Thyroid gland (tissue), 4 donors: Measurements from ENCODE around the gene BCR. TPM values are rescaled to one million over a fixed set of nuclear protein-coding genes. Genes with fewer than 3 reads are reported as not detected.

Experiments used
- DNase-seq, 2 donors: peaks; one replicate each; pipeline ENCODE4 v3.0.0-alpha.2; 2019
- H3K27ac ChIP-seq, 3 donors: fragments of 200-600 bp; sonication (generic); 1 replicate in 2 of 3; 2 replicates in 1 of 3; pipeline ENCODE4 v1.5.1; 2016 to 2019; ENCODE audit warnings: mild to moderate bottlenecking in 1 of 3, moderate library complexity in 1 of 3
- H3K27me3 ChIP-seq: fragments of 200-600 bp; sonication (generic); one replicate; pipeline ENCODE4 v1.5.1; 2019
- H3K36me3 ChIP-seq, 2 donors: fragments of 200-600 bp; sonication (generic); one replicate each; pipeline ENCODE4 v1.5.1; 2016 to 2019
- H3K4me1 ChIP-seq, 2 donors: fragments of 200-600 bp; sonication (generic); one replicate each; pipeline ENCODE4 v1.5.1; 2017 to 2019
- H3K4me3 ChIP-seq, 3 donors: fragments of 200-600 bp; sonication (generic); replicated peaks in 1 of 3; 1 replicate in 2 of 3; 2 replicates in 1 of 3; pipeline ENCODE4 v1.5.1; 2016; ENCODE audit warnings: mild to moderate bottlenecking in 1 of 3
- H3K9me3 ChIP-seq: fragments of 200-600 bp; sonication (generic); one replicate; pipeline ENCODE4 v1.5.1; 2017
- POLR2A ChIP-seq, 2 donors: fragments of 450-650 bp; IDR thresholded peaks; one replicate each; pipeline ENCODE4 v1.6.1; 2017; ENCODE audit warnings: antibody characterized with exemption in 2 of 2, mild to moderate bottlenecking in 2 of 2, moderate library complexity in 1 of 2
- WGBS, 2 donors: methylation state at CpG; one replicate each; pipeline ENCODE4 v1.1.5; 2017; 5-methylcytosine and 5-hydroxymethylcytosine counted together
- intact Hi-C: fragments of 100-400 bp; cut with DNase I; formaldehyde crosslinking; loops from one replicate; pipeline ENCODE4 v1.15.1; 2023
- total RNA-seq, 4 donors: library from RNA; depleted of rRNA; stranded (reverse); fragments of >200 nt; gene quantifications; one replicate each; pipeline ENCODE4 v1.2.3, GENCODE V29; 2016
- TF ChIP-seq, protein P1 (sequence below), 6 experiments: fragments of 200-600 bp in 3 of 6; fragments of 450-650 bp in 3 of 6; sonication (generic) in 3 of 6; IDR thresholded peaks; one replicate each; pipeline ENCODE4 v1.5.1; 2016 to 2019; ENCODE audit warnings: antibody characterized with exemption in 6 of 6, mild to moderate bottlenecking in 2 of 6, inconsistent platforms in 1 of 6, moderate library complexity in 1 of 6

The BCR gene
- total RNA-seq, 4 donors from 2014 or later = 80.1 to 127 (median 87.7) TPM

DNA sequence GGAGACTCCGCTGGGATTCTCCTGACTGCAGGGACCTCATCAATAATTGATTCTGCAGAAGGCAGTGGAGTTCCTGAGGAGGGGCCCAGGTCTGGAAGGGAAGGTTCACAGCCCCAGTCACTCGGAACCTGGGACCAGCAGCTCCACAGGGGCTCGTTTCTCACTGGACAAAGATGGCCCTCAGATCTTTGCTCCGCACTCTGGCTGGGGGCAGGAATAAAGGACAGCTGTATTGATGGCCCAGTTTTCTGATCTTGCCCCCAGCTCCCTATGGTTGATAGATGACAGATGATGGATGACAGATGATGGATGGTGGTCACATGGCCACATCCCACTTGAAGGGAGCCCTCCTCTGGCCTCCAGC is 11.3 kb upstream of the BCR start:
- intact Hi-C loops = no loop called here
- 100% methylated on average over 1 to 2 of the region's 4 CpGs for WGBS, 2 donors
- no peak for DNase-seq
- no peak overlapping the region for H3K27ac ChIP-seq
- no peaks in the 10 kb centered on the region for H3K27me3 ChIP-seq
- no peaks in the 10 kb centered on the region for H3K9me3 ChIP-seq
- H3K4me1 ChIP-seq = peaks cover 0 to under 1% of the 10 kb centered on the region in 2 donors
- no peak overlapping the region for H3K4me3 ChIP-seq
- H3K36me3 ChIP-seq = no peaks in the 10 kb centered on the region
- TF ChIP-seq, protein P1, sequence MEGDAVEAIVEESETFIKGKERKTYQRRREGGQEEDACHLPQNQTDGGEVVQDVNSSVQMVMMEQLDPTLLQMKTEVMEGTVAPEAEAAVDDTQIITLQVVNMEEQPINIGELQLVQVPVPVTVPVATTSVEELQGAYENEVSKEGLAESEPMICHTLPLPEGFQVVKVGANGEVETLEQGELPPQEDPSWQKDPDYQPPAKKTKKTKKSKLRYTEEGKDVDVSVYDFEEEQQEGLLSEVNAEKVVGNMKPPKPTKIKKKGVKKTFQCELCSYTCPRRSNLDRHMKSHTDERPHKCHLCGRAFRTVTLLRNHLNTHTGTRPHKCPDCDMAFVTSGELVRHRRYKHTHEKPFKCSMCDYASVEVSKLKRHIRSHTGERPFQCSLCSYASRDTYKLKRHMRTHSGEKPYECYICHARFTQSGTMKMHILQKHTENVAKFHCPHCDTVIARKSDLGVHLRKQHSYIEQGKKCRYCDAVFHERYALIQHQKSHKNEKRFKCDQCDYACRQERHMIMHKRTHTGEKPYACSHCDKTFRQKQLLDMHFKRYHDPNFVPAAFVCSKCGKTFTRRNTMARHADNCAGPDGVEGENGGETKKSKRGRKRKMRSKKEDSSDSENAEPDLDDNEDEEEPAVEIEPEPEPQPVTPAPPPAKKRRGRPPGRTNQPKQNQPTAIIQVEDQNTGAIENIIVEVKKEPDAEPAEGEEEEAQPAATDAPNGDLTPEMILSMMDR (IDR thresholded peaks at IDR 0.05) = no peak
- no peak for TF ChIP-seq POLR2A (IDR thresholded peaks at IDR 0.05)

DNA sequence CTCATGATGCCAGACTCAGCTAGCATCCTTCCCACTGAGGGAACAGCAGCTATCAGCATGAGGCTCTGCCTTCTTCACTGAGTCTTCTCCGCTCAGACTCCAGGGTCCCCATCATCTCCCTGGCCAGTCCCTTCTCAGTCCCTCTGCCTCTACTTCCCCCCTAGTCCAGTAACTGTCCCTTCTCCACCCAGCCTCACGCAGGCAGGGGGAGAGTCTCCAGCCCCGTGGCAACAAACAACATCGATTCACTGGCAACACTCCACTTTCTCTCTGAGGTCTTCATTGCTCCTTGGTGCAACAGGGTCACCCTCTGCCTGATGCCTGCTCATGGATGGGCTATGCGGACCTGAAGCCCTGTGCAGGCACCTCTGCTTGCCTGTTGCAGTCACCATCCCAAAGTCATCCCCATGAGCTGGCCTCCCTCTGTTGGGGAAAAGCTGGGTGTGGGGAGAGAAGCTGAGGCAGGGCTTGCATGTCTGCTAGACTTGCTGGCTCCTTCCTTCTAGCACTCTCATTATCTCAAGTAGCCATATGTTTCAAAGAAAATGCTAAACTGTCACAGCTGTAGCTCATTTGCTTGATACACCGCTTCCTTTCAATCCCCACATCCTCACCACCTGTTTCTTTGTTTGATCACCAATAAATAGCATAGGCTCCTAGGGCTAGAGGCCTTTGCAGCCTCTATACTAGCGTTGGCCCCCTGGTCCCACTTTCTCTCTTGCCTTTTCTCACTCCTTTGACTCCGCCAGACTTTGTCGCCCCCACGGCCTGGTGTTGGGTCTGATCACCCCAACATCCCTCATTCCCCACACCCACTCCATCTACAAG is 4.3 kb upstream of the BCR start:
- H3K36me3 ChIP-seq = no peaks in the 10 kb centered on the region
- no peaks in the 10 kb centered on the region for H3K27me3 ChIP-seq
- no peak overlapping the region for H3K27ac ChIP-seq
- intact Hi-C loops = loop anchor here (2.0 kb wide), 1 partner anchor 209 kb away; no protein-coding TSS in a partner anchor
- DNase-seq = no peak
- WGBS, 2 donors = 96 to 99% methylated on average over 10 of the region's 10 CpGs
- no peak overlapping the region for H3K4me3 ChIP-seq
- H3K9me3 ChIP-seq = no peaks in the 10 kb centered on the region
- TF ChIP-seq, protein P1 (IDR thresholded peaks at IDR 0.05) = no peak
- no peak for TF ChIP-seq POLR2A (IDR thresholded peaks at IDR 0.05)
- peaks cover 11 to 24% of the 10 kb centered on the region in 2 donors for H3K4me1 ChIP-seq

DNA sequence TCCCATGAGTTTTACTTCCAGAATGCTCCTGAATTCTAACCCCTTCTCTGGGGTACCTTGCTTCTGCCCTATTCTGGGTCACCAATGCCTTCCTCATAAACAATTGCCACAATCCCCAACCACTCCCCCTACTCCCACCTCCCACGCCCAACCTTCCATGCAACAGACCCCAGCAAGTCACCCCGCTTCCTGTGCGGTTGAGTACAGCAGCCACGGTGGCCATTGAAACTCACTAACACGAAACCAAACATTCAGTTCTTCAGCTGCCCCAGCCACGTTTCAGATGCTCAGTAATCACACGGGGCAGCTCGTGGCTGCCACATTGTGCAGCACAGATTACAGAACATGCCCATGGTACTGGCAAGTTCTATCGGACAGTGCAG is 3.7 kb upstream of the BCR start:
- 97 to 98% methylated on average over 9 of the region's 9 CpGs for WGBS, 2 donors
- H3K36me3 ChIP-seq = no peaks in the 10 kb centered on the region
- peaks cover 15 to 28% of the 10 kb centered on the region in 2 donors for H3K4me1 ChIP-seq
- H3K27me3 ChIP-seq = no peaks in the 10 kb centered on the region
- H3K27ac ChIP-seq = no peak overlapping the region
- no peak for TF ChIP-seq POLR2A (IDR thresholded peaks at IDR 0.05)
- TF ChIP-seq, protein P1 (IDR thresholded peaks at IDR 0.05) = no peak
- DNase-seq = no peak
- no peaks in the 10 kb centered on the region for H3K9me3 ChIP-seq
- no peak overlapping the region for H3K4me3 ChIP-seq
- intact Hi-C loops = loop anchor here (2.0 kb wide), 1 partner anchor 208 kb away; no protein-coding TSS in a partner anchor

DNA sequence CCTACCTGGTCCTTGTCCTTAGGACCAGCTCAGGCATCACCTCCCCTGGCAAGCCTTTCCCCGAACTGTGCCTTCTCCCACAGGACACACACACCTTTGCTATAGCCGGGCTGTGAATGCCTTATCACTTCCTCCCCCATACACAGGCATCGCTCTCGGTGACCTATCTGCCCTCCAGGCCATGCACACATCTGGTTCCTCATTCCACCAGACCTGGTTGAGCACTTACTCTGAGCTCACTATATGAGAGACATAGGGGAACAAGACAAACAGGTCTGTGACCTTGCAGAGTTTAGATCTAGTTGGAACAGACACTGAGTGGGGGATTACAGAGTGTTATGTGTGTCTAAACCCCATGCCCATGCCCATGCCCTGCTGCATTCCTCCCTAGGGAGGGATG is 3.1 kb upstream of the BCR start:
- 89 to 99% methylated on average over 4 of the region's 4 CpGs for WGBS, 2 donors
- H3K36me3 ChIP-seq = no peaks in the 10 kb centered on the region
- intact Hi-C loops = loop anchor here (2.0 kb wide), 1 partner anchor 208 kb away; no protein-coding TSS in a partner anchor
- H3K27ac ChIP-seq = no peak overlapping the region
- H3K4me3 ChIP-seq = no peak overlapping the region
- TF ChIP-seq, protein P1 (IDR thresholded peaks at IDR 0.05) = no peak
- TF ChIP-seq POLR2A (IDR thresholded peaks at IDR 0.05) = no peak
- H3K27me3 ChIP-seq = no peaks in the 10 kb centered on the region
- H3K4me1 ChIP-seq = peaks cover 20 to 34% of the 10 kb centered on the region in 2 donors
- no peaks in the 10 kb centered on the region for H3K9me3 ChIP-seq
- no peak for DNase-seq
